Ectodermal cell (in vitro differentiated cells): ENCODE data around the gene ELF5.

ENCODE experiments used
- H3K27ac ChIP-seq: 2 replicates; pipeline ENCODE4 v1.7.0; 2013; ENCODE audit warnings: mild to moderate bottlenecking, low read depth, low read length; ENCODE audit not compliant: insufficient read depth, poor library complexity, severe bottlenecking
- H3K27me3 ChIP-seq: 2 replicates; pipeline ENCODE4 v1.7.0; 2013; ENCODE audit warnings: mild to moderate bottlenecking, low read length; ENCODE audit not compliant: insufficient read depth, control insufficient read depth, poor library complexity, severe bottlenecking
- H3K36me3 ChIP-seq: one replicate; pipeline ENCODE4 v1.7.0; 2013; ENCODE audit warnings: low read length; ENCODE audit not compliant: control insufficient read depth, insufficient read depth
- H3K4me1 ChIP-seq: one replicate; pipeline ENCODE4 v1.7.0; 2013; ENCODE audit warnings: low read length; ENCODE audit not compliant: control insufficient read depth, insufficient read depth
- H3K4me3 ChIP-seq: 2 replicates; pipeline ENCODE4 v1.7.0; 2013; ENCODE audit warnings: low read depth, low read length, control low read depth; ENCODE audit not compliant: insufficient read depth
- H3K9me3 ChIP-seq: 2 replicates; pipeline ENCODE4 v1.7.0; 2013; ENCODE audit warnings: mild to moderate bottlenecking, low read length, moderate library complexity; ENCODE audit not compliant: control insufficient read depth
- WGBS, 2 experiments: methylation state at CpG; one replicate each; pipeline ENCODE4 v1.1.7; 2013; ENCODE audit warnings: missing lambda C conversion rate in 2 of 2; 5-methylcytosine and 5-hydroxymethylcytosine counted together

The ELF5 gene

GRCh38 chr11:34540870-34541269 lies 27.3 kb upstream of the ELF5 start:
- H3K27me3 ChIP-seq: no peaks in the 10 kb centered on the region
- WGBS, 2 experiments: 92 to 95% methylated on average over 6 of the region's 6 CpGs

GRCh38 chr11:34537636-34538035 lies 24.0 kb upstream of the ELF5 start:
- no peaks in the 10 kb centered on the region for H3K9me3 ChIP-seq
- no peaks in the 10 kb centered on the region for H3K36me3 ChIP-seq
- no peak overlapping the region for H3K27ac ChIP-seq
- no peaks in the 10 kb centered on the region for H3K4me1 ChIP-seq
- no peaks in the 10 kb centered on the region for H3K27me3 ChIP-seq
- no peak overlapping the region for H3K4me3 ChIP-seq
- 93 to 94% methylated on average over 1 of the region's 1 CpG for WGBS, 2 experiments

More at GRCh38 chr11:34540870-34541269, 27.3 kb upstream of the ELF5 start:
- Histone ChIP-seq H3K4me1 (no peaks in the 10 kb centered on the region), H3K9me3 (no peaks in the 10 kb centered on the region), H3K4me3 (no peak overlapping the region), H3K36me3 (no peaks in the 10 kb centered on the region), H3K27ac (no peak overlapping the region)

- Histone ChIP-seq H3K27ac (no peak overlapping the region), H3K36me3 (no peaks in the 10 kb centered on the region), H3K4me3 (no peak overlapping the region), H3K9me3 (no peaks in the 10 kb centered on the region), H3K27me3 (no peaks in the 10 kb centered on the region), H3K4me1 (no peaks in the 10 kb centered on the region)
Observed at GRCh38 chr11:34536056-34536455, 22.5 kb upstream of the ELF5 start.

- WGBS, 2 experiments: 90 to 97% methylated on average over 3 of the region's 3 CpGs
- H3K27me3 ChIP-seq: no peaks in the 10 kb centered on the region
Observed at GRCh38 chr11:34534826-34535225, 21.2 kb upstream of the ELF5 start.

GRCh38 chr11:34531663-34532062 lies 18.1 kb upstream of the ELF5 start:
- Histone ChIP-seq H3K27ac (no peak overlapping the region), H3K36me3 (no peaks in the 10 kb centered on the region), H3K4me3 (no peak overlapping the region), H3K9me3 (no peaks in the 10 kb centered on the region), H3K4me1 (no peaks in the 10 kb centered on the region), H3K27me3 (no peaks in the 10 kb centered on the region)
- 95 to 98% methylated on average over 1 of the region's 1 CpG for WGBS, 2 experiments

More at GRCh38 chr11:34534826-34535225, 21.2 kb upstream of the ELF5 start:
- Histone ChIP-seq H3K9me3 (no peaks in the 10 kb centered on the region), H3K4me1 (no peaks in the 10 kb centered on the region), H3K4me3 (no peak overlapping the region), H3K36me3 (no peaks in the 10 kb centered on the region), H3K27ac (no peak overlapping the region)

DNA sequence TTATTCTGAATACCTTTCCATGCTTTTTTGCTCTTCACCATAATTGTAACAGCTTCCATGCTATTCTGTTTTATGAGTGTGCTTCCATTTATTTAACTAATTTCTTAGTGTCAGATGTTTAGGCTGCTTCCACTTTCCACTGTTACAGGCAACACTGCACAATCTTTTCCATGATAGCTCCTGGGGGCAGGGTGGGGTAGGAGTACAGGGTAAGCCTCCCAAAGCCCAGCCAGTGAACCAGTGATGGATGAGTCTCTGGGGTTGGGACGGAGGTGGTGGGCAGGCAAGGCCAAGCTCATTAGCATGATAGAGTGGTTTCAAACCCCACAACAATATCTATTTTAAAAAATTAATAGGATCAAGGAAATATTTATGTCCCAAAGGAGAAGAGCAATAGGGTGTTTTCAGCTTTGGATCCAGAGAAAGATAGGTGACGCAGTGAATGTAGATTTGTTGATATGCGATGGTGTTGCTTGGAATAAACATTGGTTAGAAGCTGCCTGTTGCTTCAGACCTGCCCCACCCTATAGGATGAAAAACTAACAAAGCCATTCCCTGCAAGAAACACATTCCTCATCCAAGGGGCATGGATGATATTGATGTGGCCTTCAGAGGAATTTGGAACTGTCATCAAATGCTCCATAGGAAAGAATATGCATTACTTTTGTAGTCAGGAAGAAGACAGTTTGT lies 17.1 kb upstream of the ELF5 start:
- H3K4me3 ChIP-seq: no peak overlapping the region
- no peaks in the 10 kb centered on the region for H3K4me1 ChIP-seq
- no peaks in the 10 kb centered on the region for H3K27me3 ChIP-seq
- 93 to 98% methylated on average over 1 to 2 of the region's 3 CpGs for WGBS, 2 experiments
- H3K9me3 ChIP-seq: no peaks in the 10 kb centered on the region
- H3K36me3 ChIP-seq: no peaks in the 10 kb centered on the region
- H3K27ac ChIP-seq: no peak overlapping the region

- H3K36me3 ChIP-seq: no peaks in the 10 kb centered on the region
- H3K9me3 ChIP-seq: no peaks in the 10 kb centered on the region
- no peak overlapping the region for H3K27ac ChIP-seq
- no peaks in the 10 kb centered on the region for H3K4me1 ChIP-seq
- WGBS, 2 experiments: 94 to 95% methylated on average over 1 of the region's 1 CpG
- no peaks in the 10 kb centered on the region for H3K27me3 ChIP-seq
- H3K4me3 ChIP-seq: no peak overlapping the region
Observed at GRCh38 chr11:34529643-34530042, 16.0 kb upstream of the ELF5 start.

DNA sequence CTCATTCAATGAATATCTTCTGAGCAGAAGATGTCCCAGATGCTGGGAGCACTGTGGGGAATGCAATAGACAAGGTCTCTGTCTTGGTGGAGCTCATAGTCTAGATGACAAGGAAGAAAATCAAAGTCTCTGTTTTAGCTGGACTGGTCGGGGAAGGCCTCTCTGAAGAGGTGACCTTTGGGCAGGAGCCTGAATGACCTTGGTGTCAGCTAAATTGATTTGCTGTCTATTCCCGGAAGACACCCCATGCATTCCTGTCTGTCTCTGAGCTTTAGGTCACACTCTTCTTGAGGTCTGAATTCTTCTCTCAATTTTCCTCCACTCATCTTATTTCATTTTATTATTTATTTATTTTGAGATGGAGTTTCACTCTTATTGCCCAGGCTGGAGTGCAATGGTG lies 14.5 kb upstream of the ELF5 start:
- no peaks in the 10 kb centered on the region for H3K9me3 ChIP-seq
- no peaks in the 10 kb centered on the region for H3K4me1 ChIP-seq
- no peaks in the 10 kb centered on the region for H3K27me3 ChIP-seq
- 87 to 89% methylated on average over 2 of the region's 2 CpGs for WGBS, 2 experiments
- no peak overlapping the region for H3K27ac ChIP-seq
- no peaks in the 10 kb centered on the region for H3K36me3 ChIP-seq
- no peak overlapping the region for H3K4me3 ChIP-seq

DNA sequence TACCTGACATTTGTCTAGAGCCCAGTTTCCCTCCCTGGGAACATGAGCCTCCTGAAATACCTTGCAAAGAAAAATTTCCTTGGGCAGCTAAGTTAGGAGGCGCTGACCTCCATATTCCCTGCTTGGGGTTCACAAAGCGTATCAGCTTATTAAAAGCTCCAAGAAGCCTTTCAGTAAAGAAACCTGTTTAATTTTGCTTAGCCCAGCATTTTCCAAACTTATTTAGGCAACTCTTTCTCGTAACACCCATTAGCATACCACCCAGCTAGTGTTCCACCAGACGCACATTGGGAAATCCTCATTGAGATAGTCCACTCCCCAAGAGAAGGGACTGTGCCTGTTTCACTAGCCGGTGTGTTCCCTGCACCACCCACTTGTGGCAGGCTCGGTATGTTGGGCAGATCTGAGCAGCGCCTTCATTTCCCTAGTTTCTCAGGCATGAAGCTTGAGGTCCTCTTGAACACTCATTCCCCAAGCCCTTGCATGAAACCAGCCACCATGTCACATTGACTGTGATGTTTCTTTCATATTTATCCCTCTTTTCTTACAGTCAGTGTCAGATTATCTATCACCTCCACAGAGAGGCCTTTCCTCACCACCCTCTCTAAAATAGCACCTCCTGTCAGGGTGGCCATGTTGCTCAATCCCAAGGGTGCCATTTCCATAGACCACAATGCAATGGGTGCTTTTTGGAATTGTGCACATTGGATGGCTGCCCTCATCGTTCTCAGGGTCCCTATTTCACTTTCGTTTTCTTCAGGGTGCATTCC lies 12.5 kb upstream of the ELF5 start:
- Histone ChIP-seq H3K9me3 (no peaks in the 10 kb centered on the region), H3K27ac (no peak overlapping the region), H3K4me1 (no peaks in the 10 kb centered on the region), H3K4me3 (no peak overlapping the region), H3K36me3 (no peaks in the 10 kb centered on the region), H3K27me3 (no peaks in the 10 kb centered on the region)
- 92 to 96% methylated on average over 8 to 9 of the region's 9 CpGs for WGBS, 2 experiments

DNA sequence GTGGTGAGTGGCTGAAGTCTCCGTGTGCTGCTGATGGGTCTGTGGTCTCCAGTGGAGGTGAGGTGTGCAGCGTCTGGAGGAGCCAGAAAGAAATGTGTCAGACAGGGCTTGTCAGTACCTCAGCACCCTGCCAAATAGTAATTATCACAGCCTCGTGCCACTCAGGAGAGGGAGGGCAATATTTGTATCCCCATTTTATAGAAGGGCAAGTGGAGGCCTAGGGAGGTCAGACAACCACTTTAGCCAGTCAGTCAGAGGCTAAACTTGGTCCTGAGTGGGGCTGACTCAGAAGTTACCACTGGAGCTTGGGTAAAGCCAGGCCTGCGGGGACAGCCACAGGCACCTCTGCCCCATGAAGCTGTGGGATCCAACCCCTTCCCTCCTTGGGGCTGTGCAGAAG lies 11.5 kb upstream of the ELF5 start:
- Histone ChIP-seq H3K27ac (no peak overlapping the region), H3K36me3 (no peaks in the 10 kb centered on the region), H3K9me3 (no peaks in the 10 kb centered on the region), H3K4me1 (no peaks in the 10 kb centered on the region), H3K27me3 (no peaks in the 10 kb centered on the region), H3K4me3 (no peak overlapping the region)
- WGBS, 2 experiments: 92 to 95% methylated on average over 4 of the region's 4 CpGs
